DND-41 (cell line): ENCODE data around the gene ZMIZ2.

Experiments used
- ATAC-seq: fragments of 200-7000 bp; cut with Tn5 transposase; 3 replicates; pipeline ENCODE4 v1.9.1; 2021; ENCODE audit warnings: low read depth; ENCODE audit not compliant: insufficient read depth
- DNase-seq: peaks from one replicate; pipeline ENCODE4 v3.0.0-alpha.2; 2020
- H2AFZ ChIP-seq: 2 replicates; pipeline ENCODE4 v1.6.0; 2012; ENCODE audit warnings: low read depth, low read length
- H3K27ac ChIP-seq: 2 replicates; pipeline ENCODE4 v1.5.1; 2012; ENCODE audit warnings: low read length, inconsistent platforms
- H3K27me3 ChIP-seq: fragments of 200-600 bp; sonication (generic); 2 replicates; pipeline ENCODE4 v1.6.0; 2012; ENCODE audit warnings: low read length, mild to moderate bottlenecking, inconsistent platforms; ENCODE audit not compliant: insufficient read depth, poor library complexity
- H3K36me3 ChIP-seq: 2 replicates; pipeline ENCODE4 v1.5.1; 2012; ENCODE audit warnings: low read length, inconsistent platforms; ENCODE audit not compliant: insufficient read depth
- H3K4me1 ChIP-seq: 2 replicates; pipeline ENCODE4 v1.5.1; 2012; ENCODE audit warnings: mild to moderate bottlenecking, low read length; ENCODE audit not compliant: insufficient read depth
- H3K4me2 ChIP-seq: 2 replicates; pipeline ENCODE4 v1.6.0; 2012; ENCODE audit warnings: mild to moderate bottlenecking, moderate library complexity, low read length, inconsistent platforms; ENCODE audit not compliant: insufficient read depth
- H3K4me3 ChIP-seq, 2 experiments: fragments of 200-600 bp in 1 of 2; shearing (Covaris generic) in 1 of 2; 2 replicates each; pipeline ENCODE4 v1.5.1; 2012 to 2016; ENCODE audit warnings: inconsistent platforms in 2 of 2, low read length in 2 of 2, mild to moderate bottlenecking in 2 of 2, low read depth in 1 of 2, moderate library complexity in 1 of 2
- H3K79me2 ChIP-seq: 2 replicates; pipeline ENCODE4 v1.6.0; 2012; ENCODE audit warnings: low read length, inconsistent platforms; ENCODE audit not compliant: insufficient read depth
- H3K9ac ChIP-seq: 2 replicates; pipeline ENCODE4 v1.6.0; 2012; ENCODE audit warnings: low read depth, mild to moderate bottlenecking, inconsistent platforms, low read length, moderate library complexity
- H3K9me3 ChIP-seq: 2 replicates; pipeline ENCODE4 v1.5.1; 2012; ENCODE audit warnings: low read length, moderate library complexity, mild to moderate bottlenecking, inconsistent platforms; ENCODE audit not compliant: insufficient read depth, severe bottlenecking
- H4K20me1 ChIP-seq: 2 replicates; pipeline ENCODE4 v1.6.0; 2012; ENCODE audit warnings: low read length; ENCODE audit not compliant: insufficient read depth
- CTCF ChIP-seq: IDR thresholded peaks from 2 replicates; pipeline ENCODE4 v1.5.1; 2012; ENCODE audit warnings: borderline replicate concordance, low read length, moderate library complexity, mild to moderate bottlenecking; ENCODE audit not compliant: poor library complexity, severe bottlenecking; ENCODE audit errors: extremely low read depth
- EZH2 ChIP-seq: IDR thresholded peaks from 3 replicates; pipeline ENCODE4 v1.6.1; 2012; ENCODE audit warnings: borderline replicate concordance, low read depth, mild to moderate bottlenecking, moderate library complexity, low read length, inconsistent platforms; ENCODE audit not compliant: severe bottlenecking

Gene ZMIZ2

DNA sequence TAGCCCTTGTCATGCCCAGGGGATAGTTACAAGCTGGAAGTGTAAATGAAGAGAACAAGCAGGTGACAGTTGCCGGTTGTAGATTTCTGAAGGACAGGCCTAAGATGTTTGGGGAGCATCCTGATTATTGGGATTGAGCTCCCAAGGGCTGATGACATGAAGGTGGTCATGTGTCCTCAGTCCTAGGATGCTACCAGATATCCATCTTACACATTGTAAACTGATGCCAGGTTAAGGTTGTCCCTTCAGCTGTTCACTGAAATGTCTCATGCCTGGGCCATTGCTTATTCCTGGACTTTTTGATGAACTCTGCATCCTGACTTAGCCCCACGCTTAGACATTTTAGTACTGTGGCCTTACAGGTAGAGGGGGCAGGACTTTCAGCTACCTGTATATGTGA is 1.3 kb downstream of the ZMIZ2 start:
- no peak for ATAC-seq
- Histone ChIP-seq H3K4me1 (peaks cover 32% of the 10 kb centered on the region), H3K27ac (no peak overlapping the region), H3K9me3 (no peaks in the 10 kb centered on the region), H3K4me2 (peak overlapping the region; percentile 83), H3K9ac (peak overlapping the region; percentile 79), H3K4me3 (peak overlapping the region in 1 of 2 experiments; percentile 92; a peak in 3 of 4 replicates), H3K36me3 (peaks cover 13% of the 10 kb centered on the region), H3K79me2 (peaks cover 55% of the 10 kb centered on the region), H2AFZ (no peak overlapping the region), H4K20me1 (peaks cover 23% of the 10 kb centered on the region), H3K27me3 (no peaks in the 10 kb centered on the region)
- TF ChIP-seq EZH2 (no peak), CTCF (no peak)
- DNase-seq, result no peak

DNA sequence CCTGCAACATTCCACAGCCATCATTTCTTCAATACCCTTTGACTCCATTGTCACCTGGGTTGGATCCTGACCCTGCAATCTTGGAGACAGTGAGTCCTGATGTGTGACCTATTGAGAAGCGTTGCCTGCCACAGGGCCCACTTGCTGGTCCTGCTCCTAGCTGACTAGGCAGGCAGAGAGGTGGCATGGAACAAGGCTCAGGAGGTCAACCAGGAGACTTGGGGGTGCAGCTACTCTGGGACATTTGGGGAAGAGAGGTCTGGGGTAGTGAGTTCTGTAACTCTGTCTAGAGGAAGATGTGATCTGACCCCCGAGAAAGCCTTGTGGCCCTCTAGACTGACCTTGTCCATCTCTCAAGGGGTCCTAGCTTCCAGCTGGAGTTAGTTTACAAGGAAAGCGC is 1.8 kb downstream of the ZMIZ2 start:
- Histone ChIP-seq H3K4me1 (peaks cover 32% of the 10 kb centered on the region), H3K4me2 (peak overlapping the region; percentile 83), H2AFZ (no peak overlapping the region), H3K4me3 (peak overlapping the region in 1 of 2 experiments; percentile 92; a peak in 2 of 4 replicates), H3K9ac (peak overlapping the region; percentile 79), H3K27me3 (no peaks in the 10 kb centered on the region), H3K36me3 (peaks cover 13% of the 10 kb centered on the region), H4K20me1 (peaks cover 23% of the 10 kb centered on the region), H3K9me3 (no peaks in the 10 kb centered on the region), H3K27ac (no peak overlapping the region), H3K79me2 (peaks cover 60% of the 10 kb centered on the region)
- TF ChIP-seq CTCF (no peak), EZH2 (no peak)
- ATAC-seq (no peak), DNase-seq (no peak)

DNA sequence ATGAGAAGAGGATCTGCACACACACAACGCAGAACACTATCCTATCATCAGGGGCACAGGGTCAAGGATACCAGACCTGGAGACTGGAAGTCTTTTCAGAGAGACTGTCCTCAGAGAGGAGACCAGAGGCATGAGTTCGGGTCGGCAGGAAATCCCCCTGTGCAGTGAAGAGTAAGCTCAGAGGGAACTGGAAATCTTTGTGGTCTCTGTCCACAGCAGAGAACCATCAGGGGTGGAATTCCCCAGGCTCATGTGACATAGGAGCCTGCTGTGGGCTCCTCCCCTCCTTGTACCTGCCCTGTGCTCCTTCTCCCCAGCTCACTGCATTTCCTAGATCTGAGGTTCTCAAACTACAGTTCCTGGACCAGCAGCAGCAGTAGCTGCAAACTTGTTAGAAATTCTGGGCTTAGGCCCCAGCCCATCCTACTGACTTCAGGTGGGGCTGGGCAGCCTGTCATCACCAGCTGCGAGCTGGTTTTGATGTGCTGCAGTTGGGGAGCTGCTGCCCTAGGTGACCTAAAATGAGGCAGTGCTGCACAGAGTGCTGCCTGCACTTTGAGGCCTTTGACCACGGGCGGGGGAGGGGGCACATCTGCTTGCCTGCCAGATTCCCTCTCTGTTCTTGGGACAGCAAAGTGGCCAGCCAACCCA is 2.4 kb downstream of the ZMIZ2 start:
- H3K27ac ChIP-seq, result no peak overlapping the region
- H3K9me3 ChIP-seq, result no peaks in the 10 kb centered on the region
- H3K4me2 ChIP-seq, result peak overlapping the region; percentile 83
- peaks cover 14% of the 10 kb centered on the region for H3K36me3 ChIP-seq
- no peak for TF ChIP-seq CTCF
- no peak for TF ChIP-seq EZH2
- ATAC-seq, result no peak
- H3K27me3 ChIP-seq, result no peaks in the 10 kb centered on the region
- H2AFZ ChIP-seq, result no peak overlapping the region
- H3K79me2 ChIP-seq, result peaks cover 66% of the 10 kb centered on the region
- peaks cover 32% of the 10 kb centered on the region for H3K4me1 ChIP-seq
- H4K20me1 ChIP-seq, result peaks cover 26% of the 10 kb centered on the region
- H3K9ac ChIP-seq, result 0 out of 2 replicates have a peak overlapping the region, but pooled peaks have one; percentile 79
- DNase-seq, result peak; percentile 59
- peak overlapping the region in 1 of 2 experiments; percentile 92; a peak in 1 of 4 replicates for H3K4me3 ChIP-seq
